Adrenal gland (tissue), 5 donors: ENCODE data around the gene TSN.
"Not testable (repeated sequence)": the region's sequence is repeated elsewhere in the genome, so short reads cannot be mapped to it uniquely, and the experiment has no call there.

Source experiments
- CTCF ChIP-seq, 6 experiments: fragments of 450-650 bp in 4 of 6; fragments of 200-600 bp in 2 of 6; sonication (generic) in 1 of 6; IDR thresholded peaks; 1 replicate in 5 of 6; 2 replicates in 1 of 6; pipeline versions ENCODE4 v1.5.1 to v1.8.0; 2016 to 2021; ENCODE audit warnings: antibody characterized with exemption in 6 of 6, mild to moderate bottlenecking in 2 of 6, moderate library complexity in 1 of 6
- POLR2A ChIP-seq, 2 donors: fragments of 450-650 bp; IDR thresholded peaks; one replicate each; pipeline ENCODE4 v1.6.1; 2017; ENCODE audit warnings: antibody characterized with exemption in 2 of 2, mild to moderate bottlenecking in 2 of 2, moderate library complexity in 1 of 2
- donor health status: DM: no; HTN: no; CAD: no.

- TF ChIP-seq CTCF, POLR2A (IDR thresholded peaks at IDR 0.05): not testable (repeated sequence)
Measured at GRCh38 chr2:121711481-121711880, 44.0 kb upstream of the TSN start.
